HG03457 (cell line): ENCODE results near the gene ARRDC3.
"Not testable (repeated sequence)": the region's sequence is repeated elsewhere in the genome, so short reads cannot be mapped to it uniquely, and the experiment has no call there.

Experiments
- ATAC-seq: cut with Tn5 transposase; IDR thresholded peaks from one replicate; pipeline ENCODE4 v1.9.1; 2021; ENCODE audit warnings: moderate number of reproducible peaks; ENCODE audit not compliant: unreplicated experiment

ARRDC3 gene

GRCh38 chr5:91361790-91362189 is 21.3 kb downstream of the ARRDC3 start:
- ATAC-seq: peak; percentile 3

GRCh38 chr5:91361055-91361701 is 21.9 kb downstream of the ARRDC3 start:
- peak; percentile 84 for ATAC-seq

- no peak for ATAC-seq
Measured at GRCh38 chr5:91359962-91360609, 23.0 kb downstream of the ARRDC3 start.

- ATAC-seq: no peak
Measured at GRCh38 chr5:91357806-91358205, 25.3 kb downstream of the ARRDC3 start.

- ATAC-seq: no peak
Measured at GRCh38 chr5:91357012-91357634, 26.0 kb downstream of the ARRDC3 start.

GRCh38 chr5:91354867-91355266 is 28.2 kb downstream of the ARRDC3 start:
- ATAC-seq: not testable (repeated sequence)

GRCh38 chr5:91352831-91353695 is 30.1 kb downstream of the ARRDC3 start:
- no peak for ATAC-seq

- no peak for ATAC-seq
Measured at GRCh38 chr5:91345461-91345860, 37.7 kb downstream of the ARRDC3 start.

- not testable (repeated sequence) for ATAC-seq
Measured at GRCh38 chr5:91344661-91345200, 38.4 kb downstream of the ARRDC3 start.

- ATAC-seq: no peak
Measured at GRCh38 chr5:91343916-91344315, 39.2 kb downstream of the ARRDC3 start.

GRCh38 chr5:91342931-91343330 is 40.2 kb downstream of the ARRDC3 start:
- ATAC-seq: not testable (repeated sequence)

- no peak for ATAC-seq
Measured at GRCh38 chr5:91341154-91341553, 42.0 kb downstream of the ARRDC3 start.

- no peak for ATAC-seq
Measured at GRCh38 chr5:91340532-91340931, 42.6 kb downstream of the ARRDC3 start.

GRCh38 chr5:91339063-91339705 is 43.9 kb downstream of the ARRDC3 start:
- ATAC-seq: no peak

GRCh38 chr5:91332267-91333045 is 50.7 kb downstream of the ARRDC3 start:
- ATAC-seq: no peak

GRCh38 chr5:91331705-91332104 is 51.4 kb downstream of the ARRDC3 start:
- no peak for ATAC-seq

GRCh38 chr5:91329283-91329682 is 53.8 kb downstream of the ARRDC3 start:
- ATAC-seq: no peak

GRCh38 chr5:91328743-91329142 is 54.4 kb downstream of the ARRDC3 start:
- ATAC-seq: no peak

- not testable (repeated sequence) for ATAC-seq
Measured at GRCh38 chr5:91322981-91323380, 60.1 kb downstream of the ARRDC3 start.

GRCh38 chr5:91319667-91320066 is 63.5 kb downstream of the ARRDC3 start:
- ATAC-seq: no peak
